GM12878 (cell line): ENCODE data around the gene GUCA2B. TPM values are rescaled to one million over a fixed set of nuclear protein-coding genes. Genes with fewer than 3 reads are reported as not detected.

Experiments used
- ATAC-seq: fragments of 200-7000 bp; cut with Tn5 transposase; 3 replicates; pipeline ENCODE4 v1.9.1; 2020; ENCODE audit warnings: mild to moderate bottlenecking, moderate library complexity
- BruUV-seq: library from RNA; stranded (reverse); fragments of 400-500 nt; replicated peaks from 2 replicates; lab custom pipeline; 2021; lab: Mats Ljungman, UMichigan
- CTCF ChIA-PET: fragments of 300-600 bp; sonication (Branson Sonifier 250); formaldehyde crosslinking; extraction: SDS; loops from one replicate; lab custom pipeline; 2021; ENCODE audit warnings: inconsistent platforms; lab: Yijun Ruan, JAX
- POLR2A ChIA-PET: fragments of 350-600 bp; formaldehyde crosslinking; extraction: SDS; loops from one replicate; lab custom pipeline; 2021; ENCODE audit warnings: inconsistent platforms; lab: Charles Lee
- RAD21 ChIA-PET: fragments of 300-600 bp; sonication (Branson Sonifier 250); formaldehyde crosslinking; loops from one replicate; lab custom pipeline; 2023; ENCODE audit warnings: antibody characterized with exemption; ENCODE audit not compliant: unreplicated experiment; lab: Charles Lee
- SMC1A ChIA-PET: fragments of 300-600 bp; sonication (Branson Sonifier 250); formaldehyde crosslinking; loops from one replicate; lab custom pipeline; 2023; ENCODE audit not compliant: unreplicated experiment, uncharacterized antibody; lab: Charles Lee
- DNase-seq: peaks from one replicate; pipeline ENCODE4 v3.0.0-alpha.2; 2011; ENCODE audit warnings: low read depth, low spot score
- FAIRE-seq: peaks from 3 replicates; lab custom pipeline; 2011; peaks lifted over from hg19 to GRCh38; lab: Jason Lieb, UNC
- H2AFZ ChIP-seq: 2 replicates; pipeline ENCODE4 v1.6.0; 2011; ENCODE audit warnings: low read depth, low read length, control low read depth; ENCODE audit not compliant: control insufficient read depth
- H3K27ac ChIP-seq: 2 replicates; pipeline ENCODE4 v1.5.1; 2011; ENCODE audit warnings: control low read depth; ENCODE audit not compliant: control insufficient read depth, insufficient read depth
- H3K27me3 ChIP-seq, 2 experiments: replicated peaks in 1 of 2; 2 replicates each; pipeline versions ENCODE4 v1.6.0 to v1.6.1; 2011; ENCODE audit warnings: low read length in 1 of 2; ENCODE audit not compliant: control insufficient read depth in 2 of 2, insufficient read depth in 2 of 2
- H3K36me3 ChIP-seq, 2 experiments: 2 replicates each; pipeline ENCODE4 v1.5.1; 2011; ENCODE audit warnings: low read length in 1 of 2; ENCODE audit not compliant: control insufficient read depth in 2 of 2, insufficient read depth in 2 of 2
- H3K4me1 ChIP-seq: 2 replicates; pipeline ENCODE4 v1.6.1; 2011; ENCODE audit warnings: mild to moderate bottlenecking, low read length, moderate library complexity, mixed read lengths; ENCODE audit not compliant: control insufficient read depth, insufficient read depth
- H3K4me2 ChIP-seq: 2 replicates; pipeline ENCODE4 v1.6.0; 2011; ENCODE audit warnings: control low read depth; ENCODE audit not compliant: control insufficient read depth, insufficient read depth
- H3K4me3 ChIP-seq: fragments of 200-600 bp; sonication (generic); 2 replicates; pipeline ENCODE4 v1.5.1; 2016
- H3K79me2 ChIP-seq: 2 replicates; pipeline ENCODE4 v1.6.0; 2011; ENCODE audit warnings: low read length; ENCODE audit not compliant: control insufficient read depth, insufficient read depth
- H3K9ac ChIP-seq: 2 replicates; pipeline ENCODE4 v1.8.0; 2011; ENCODE audit warnings: low read length, control low read depth, mixed read lengths; ENCODE audit not compliant: control insufficient read depth, insufficient read depth
- H3K9me3 ChIP-seq: replicated peaks from 3 replicates; pipeline ENCODE4 v1.5.1; 2011; ENCODE audit warnings: mild to moderate bottlenecking, low read length; ENCODE audit not compliant: control insufficient read depth, insufficient read depth
- H4K20me1 ChIP-seq: 2 replicates; pipeline ENCODE4 v1.6.0; 2011; ENCODE audit not compliant: control insufficient read depth, insufficient read depth
- ASH2L ChIP-seq: fragments of 300-600, 200-600 bp; sonication (generic); IDR thresholded peaks from 2 replicates; pipeline ENCODE4 v1.6.1; 2017; ENCODE audit warnings: low read depth, mild to moderate bottlenecking, borderline replicate concordance
- ESRRA ChIP-seq: IDR thresholded peaks from 2 replicates; pipeline ENCODE4 v1.6.1; 2012; ENCODE audit warnings: mild to moderate bottlenecking, low read length, improper control_type of control experiment
- IKZF2 ChIP-seq, 2 experiments: fragments of 450-650 bp; IDR thresholded peaks; 2 replicates each; pipeline ENCODE4 v1.6.1; 2017; ENCODE audit warnings: mild to moderate bottlenecking in 2 of 2, moderate library complexity in 2 of 2
- IRF3 ChIP-seq: fragments of 450-650 bp; IDR thresholded peaks from 2 replicates; pipeline ENCODE4 v1.6.1; 2014; ENCODE audit warnings: mild to moderate bottlenecking
- KLF5 ChIP-seq: fragments of 450-650 bp; IDR thresholded peaks from 2 replicates; pipeline ENCODE4 v1.6.1; 2014; ENCODE audit warnings: mild to moderate bottlenecking; ENCODE audit not compliant: partially characterized antibody
- MTA3 ChIP-seq: IDR thresholded peaks from 2 replicates; pipeline ENCODE4 v1.6.1; 2012; ENCODE audit warnings: low read length, inconsistent platforms, borderline replicate concordance
- NRF1 ChIP-seq: conservative IDR thresholded peaks from 2 replicates; pipeline ENCODE4 v1.6.1; 2011; ENCODE audit warnings: mild to moderate bottlenecking, low read depth, low read length, improper control_type of control experiment
- PAX8 ChIP-seq: fragments of 450-650 bp; IDR thresholded peaks from 2 replicates; pipeline ENCODE4 v1.6.1; 2017; ENCODE audit warnings: mild to moderate bottlenecking, moderate library complexity
- PBX3 ChIP-seq: IDR thresholded peaks from 2 replicates; pipeline ENCODE4 v1.6.1; 2011; ENCODE audit warnings: mild to moderate bottlenecking, low read depth, low read length, moderate library complexity; ENCODE audit not compliant: insufficient replicate concordance
- REST ChIP-seq: IDR thresholded peaks from 2 replicates; pipeline ENCODE4 v1.6.1; 2012; ENCODE audit warnings: mild to moderate bottlenecking, low read depth, low read length
- SKIL ChIP-seq: fragments of 450-650 bp; IDR thresholded peaks from 2 replicates; pipeline ENCODE4 v1.6.1; 2017; ENCODE audit warnings: mild to moderate bottlenecking, low read depth, inconsistent platforms; ENCODE audit not compliant: poor library complexity, severe bottlenecking
- TBL1XR1 ChIP-seq: IDR thresholded peaks from 2 replicates; pipeline ENCODE4 v1.6.1; 2012; ENCODE audit warnings: low read depth, low read length, improper control_type of control experiment
- ZZZ3 ChIP-seq: IDR thresholded peaks from 2 replicates; pipeline ENCODE4 v1.6.1; 2011; ENCODE audit warnings: low read depth; ENCODE audit not compliant: control insufficient read depth, insufficient read length
- WGBS: methylation state at CpG from one replicate; pipeline ENCODE4 v1.1.6; 2016; ENCODE audit warnings: low lambda C conversion rate; ENCODE audit not compliant: insufficient replicate concordance, insufficient coverage; ENCODE audit errors: missing lambda C conversion rate; 5-methylcytosine and 5-hydroxymethylcytosine counted together
- in situ Hi-C: fragments of 300-500 bp; cut with MboI; formaldehyde crosslinking; loops from 9 replicates; pipeline ENCODE4 v1.14.3; 2018; ENCODE audit warnings: mixed read lengths
- intact Hi-C: fragments of 100-400 bp; cut with micrococcal nuclease; formaldehyde crosslinking; loops from one replicate; pipeline ENCODE4 v1.14.2; 2022; ENCODE audit not compliant: unreplicated experiment
- polyA plus RNA-seq, 11 experiments: library from polyadenylated mRNA; depleted of rRNA in 4 of 11; unstranded in 6 of 11; stranded (reverse) in 5 of 11; fragments of >200 nt; fragmentation: Nextera tagmentation in 4 of 11; fragmentation: Illumina TruSeq in 1 of 11; extraction: Ambion mirVana in 4 of 11; extraction: Trizol in 1 of 11; gene quantifications; 1 replicate in 1 of 11; 2 replicates in 10 of 11; pipeline versions ENCODE4 v1.2.1 to v1.2.3, GENCODE V29; 2011 to 2016; ENCODE audit warnings: inconsistent platforms in 2 of 11, missing spikeins in 2 of 11, low read depth in 1 of 11
- total RNA-seq, 4 experiments: library from RNA; depleted of rRNA in 3 of 4; stranded (reverse); fragments of >200 nt in 3 of 4; fragmentation: Illumina TruSeq in 1 of 4; extraction: Trizol in 1 of 4; gene quantifications; 2 replicates each; pipeline versions ENCODE4 v1.2.1 to v1.2.3, GENCODE V29; 2013 to 2021
- TF ChIP-seq, protein P1 (sequence below): IDR thresholded peaks from 2 replicates; pipeline ENCODE4 v1.6.1; 2012; ENCODE audit warnings: low read depth, low read length, improper control_type of control experiment

GUCA2B gene
- total and polyA plus RNA-seq, 10 of the 15 experiments (the other 5 are each of a cell fraction or from before 2014, with no cell fraction given) = not detected

DNA sequence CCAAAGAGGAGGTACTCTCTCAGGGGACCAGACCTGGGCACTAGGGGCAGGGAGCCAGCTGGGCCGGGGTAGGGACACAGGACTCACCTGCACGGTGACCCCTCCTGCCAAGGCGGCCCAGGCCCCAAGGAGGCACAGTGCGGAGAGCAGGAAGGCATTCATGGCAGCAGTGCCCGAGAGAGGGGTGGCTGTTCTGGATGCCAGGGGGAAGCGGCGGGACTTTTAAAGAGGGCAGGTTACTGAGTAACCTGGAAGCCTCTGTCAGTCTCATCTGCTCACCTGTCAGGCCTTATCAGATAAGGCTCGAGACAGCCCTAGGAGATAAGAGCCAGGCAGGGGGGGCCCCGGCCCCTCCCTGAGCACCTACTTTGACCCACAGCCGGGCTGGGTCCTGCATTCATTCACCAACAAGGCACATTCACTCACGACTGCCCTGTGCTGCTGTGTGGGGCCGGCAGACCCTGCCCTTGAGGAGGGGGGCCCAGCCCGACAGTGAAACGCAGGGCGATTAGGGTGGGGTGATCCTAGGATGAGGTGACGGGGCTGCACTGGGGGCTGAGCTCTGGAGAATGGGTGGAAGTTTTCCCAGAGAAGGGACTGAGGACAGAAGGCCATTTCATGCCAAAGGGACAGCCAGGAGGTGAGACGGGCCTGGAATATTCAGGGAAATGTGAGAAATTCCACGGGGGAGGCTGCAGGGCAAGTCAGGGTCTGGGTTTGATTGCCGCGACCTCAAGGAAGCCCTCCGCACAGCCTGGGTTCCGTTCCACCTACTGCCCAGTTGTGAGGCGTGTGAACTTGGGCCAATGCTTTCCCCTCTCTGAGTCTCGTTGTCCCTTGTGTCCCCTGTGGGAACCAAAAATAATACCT lies 11.6 kb downstream of the GUCA2B start, which contains the start of gene GUCA2A:
Gene GUCA2A, minus strand, starts transcription at position 195 of the 870 bp plus-strand sequence. Its CDS starts 33 bp downstream, at position 162.
- H3K27me3 ChIP-seq = no peaks in the 10 kb centered on the region
- no peak within 1 kb of the TSS for H2AFZ ChIP-seq
- H3K9ac ChIP-seq = no peak within 1 kb of the TSS
- SMC1A ChIA-PET = no interaction called here
- no peaks in the 10 kb centered on the region for H4K20me1 ChIP-seq
- no peak within 1 kb of the TSS for H3K27ac ChIP-seq
- POLR2A ChIA-PET = no interaction called here
- no TSS peak for BruUV-seq
- FAIRE-seq (no peak), ATAC-seq (no peak), DNase-seq (no peak)
- 41% methylated on average over 24 of the region's 24 CpGs for WGBS
- H3K79me2 ChIP-seq = no peaks in the 10 kb centered on the region
- intact Hi-C loops = no loop called here
- peaks cover 4% of the 10 kb centered on the region; the same call in 1 of the 3 replicates for H3K9me3 ChIP-seq
- in situ Hi-C loops = no loop called here
- RAD21 ChIA-PET = no interaction called here
- no peaks in the 10 kb centered on the region for H3K36me3 ChIP-seq
- H3K4me3 ChIP-seq = no peak within 1 kb of the TSS
- H3K4me2 ChIP-seq = no peak within 1 kb of the TSS
- CTCF ChIA-PET = interaction anchor here (6.7 kb wide), 1 partner anchor 9 kb away, joined by 39 read pairs; no protein-coding TSS in a partner anchor
- H3K4me1 ChIP-seq = no peaks in the 10 kb centered on the region
- TF ChIP-seq IRF3 (no peak), NRF1 (no peak), SKIL (no peak), PBX3 (no peak), ASH2L (no peak), ZZZ3 (no peak), REST (no peak), MTA3 (no peak), TBL1XR1 (no peak), IKZF2 (IDR thresholded peaks at IDR 0.05) (no peak), ESRRA (no peak), KLF5 (no peak), PAX8 (no peak)
- TF ChIP-seq, protein P1, sequence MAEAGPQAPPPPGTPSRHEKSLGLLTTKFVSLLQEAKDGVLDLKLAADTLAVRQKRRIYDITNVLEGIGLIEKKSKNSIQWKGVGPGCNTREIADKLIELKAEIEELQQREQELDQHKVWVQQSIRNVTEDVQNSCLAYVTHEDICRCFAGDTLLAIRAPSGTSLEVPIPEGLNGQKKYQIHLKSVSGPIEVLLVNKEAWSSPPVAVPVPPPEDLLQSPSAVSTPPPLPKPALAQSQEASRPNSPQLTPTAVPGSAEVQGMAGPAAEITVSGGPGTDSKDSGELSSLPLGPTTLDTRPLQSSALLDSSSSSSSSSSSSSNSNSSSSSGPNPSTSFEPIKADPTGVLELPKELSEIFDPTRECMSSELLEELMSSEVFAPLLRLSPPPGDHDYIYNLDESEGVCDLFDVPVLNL = no peak
